ENCODE measurements around the gene C1QTNF8.

C1QTNF8 gene

GRCh38 chr16:1112506-1113184, 16.6 kb upstream of the C1QTNF8 start:
- no peaks in the 10 kb centered on the region for H4K20me1 ChIP-seq (ENCODE audit: insufficient read depth)
- H3K4me1 ChIP-seq (ENCODE audit: low read depth, poor library complexity, severe bottlenecking) = no peaks in the 10 kb centered on the region
- H3K27me3 ChIP-seq (ENCODE audit: insufficient read depth, low read depth) = peaks cover 92% of the 10 kb centered on the region
- H3K9ac ChIP-seq = no peak overlapping the region
- no peak overlapping the region for H3K4me3 ChIP-seq (IDR thresholded peaks at IDR 0.05; ENCODE audit: insufficient read depth, low read depth, low read length)
- no peaks in the 10 kb centered on the region for H3K79me2 ChIP-seq (ENCODE audit: insufficient read depth, low read depth)
- no peak overlapping the region for H3K27ac ChIP-seq
- H3K4me2 ChIP-seq = no peak overlapping the region
- no peaks in the 10 kb centered on the region for H3K36me3 ChIP-seq (ENCODE audit: insufficient read depth)
- no peak overlapping the region for H2AFZ ChIP-seq (ENCODE audit: low read depth)
- TF ChIP-seq, protein P1, sequence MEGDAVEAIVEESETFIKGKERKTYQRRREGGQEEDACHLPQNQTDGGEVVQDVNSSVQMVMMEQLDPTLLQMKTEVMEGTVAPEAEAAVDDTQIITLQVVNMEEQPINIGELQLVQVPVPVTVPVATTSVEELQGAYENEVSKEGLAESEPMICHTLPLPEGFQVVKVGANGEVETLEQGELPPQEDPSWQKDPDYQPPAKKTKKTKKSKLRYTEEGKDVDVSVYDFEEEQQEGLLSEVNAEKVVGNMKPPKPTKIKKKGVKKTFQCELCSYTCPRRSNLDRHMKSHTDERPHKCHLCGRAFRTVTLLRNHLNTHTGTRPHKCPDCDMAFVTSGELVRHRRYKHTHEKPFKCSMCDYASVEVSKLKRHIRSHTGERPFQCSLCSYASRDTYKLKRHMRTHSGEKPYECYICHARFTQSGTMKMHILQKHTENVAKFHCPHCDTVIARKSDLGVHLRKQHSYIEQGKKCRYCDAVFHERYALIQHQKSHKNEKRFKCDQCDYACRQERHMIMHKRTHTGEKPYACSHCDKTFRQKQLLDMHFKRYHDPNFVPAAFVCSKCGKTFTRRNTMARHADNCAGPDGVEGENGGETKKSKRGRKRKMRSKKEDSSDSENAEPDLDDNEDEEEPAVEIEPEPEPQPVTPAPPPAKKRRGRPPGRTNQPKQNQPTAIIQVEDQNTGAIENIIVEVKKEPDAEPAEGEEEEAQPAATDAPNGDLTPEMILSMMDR (conservative IDR thresholded peaks at IDR 0.05; ENCODE audit: low read depth, low read length) = no peak

DNA sequence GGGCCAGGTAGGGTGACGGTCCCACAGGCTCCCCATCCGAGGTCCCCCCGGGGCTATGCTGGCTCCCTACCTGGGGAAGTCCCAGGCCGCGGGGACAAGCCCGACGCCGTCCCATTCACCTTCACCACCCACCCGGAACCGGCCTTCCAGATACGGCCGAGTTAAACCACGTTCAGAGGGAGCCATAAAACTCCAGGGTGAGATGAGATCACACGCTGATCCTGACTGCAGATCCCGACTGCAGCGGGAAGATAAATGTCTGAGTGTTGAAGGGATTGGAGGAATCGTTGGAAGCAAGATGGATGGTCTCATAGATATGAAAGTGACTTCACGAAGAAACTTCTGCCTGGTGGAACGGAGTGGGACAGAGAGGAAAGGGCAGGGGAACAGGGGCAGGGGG, 13.6 kb upstream of the C1QTNF8 start:
- Histone ChIP-seq H3K27me3 (ENCODE audit: insufficient read depth, low read depth) (peaks cover 95% of the 10 kb centered on the region), H3K27ac (no peak overlapping the region), H3K4me2 (no peak overlapping the region), H3K4me1 (ENCODE audit: low read depth, poor library complexity, severe bottlenecking) (no peaks in the 10 kb centered on the region), H3K4me3 (IDR thresholded peaks at IDR 0.05; ENCODE audit: insufficient read depth, low read depth, low read length) (no peak overlapping the region), H3K9ac (no peak overlapping the region), H2AFZ (ENCODE audit: low read depth) (no peak overlapping the region), H4K20me1 (ENCODE audit: insufficient read depth) (no peaks in the 10 kb centered on the region), H3K36me3 (ENCODE audit: insufficient read depth) (no peaks in the 10 kb centered on the region), H3K79me2 (ENCODE audit: insufficient read depth, low read depth) (no peaks in the 10 kb centered on the region)
- TF ChIP-seq, protein P1 (conservative IDR thresholded peaks at IDR 0.05; ENCODE audit: low read depth, low read length) = no peak

GRCh38 chr16:1108299-1109252, 12.5 kb upstream of the C1QTNF8 start:
- Histone ChIP-seq H3K27ac (no peak overlapping the region), H3K9ac (no peak overlapping the region), H3K27me3 (ENCODE audit: insufficient read depth, low read depth) (peaks cover 98% of the 10 kb centered on the region), H3K4me1 (ENCODE audit: low read depth, poor library complexity, severe bottlenecking) (no peaks in the 10 kb centered on the region), H4K20me1 (ENCODE audit: insufficient read depth) (no peaks in the 10 kb centered on the region), H3K4me2 (no peak overlapping the region), H3K4me3 (IDR thresholded peaks at IDR 0.05; ENCODE audit: insufficient read depth, low read depth, low read length) (no peak overlapping the region), H3K36me3 (ENCODE audit: insufficient read depth) (no peaks in the 10 kb centered on the region), H3K79me2 (ENCODE audit: insufficient read depth, low read depth) (no peaks in the 10 kb centered on the region), H2AFZ (ENCODE audit: low read depth) (no peak overlapping the region)
- TF ChIP-seq, protein P1 (conservative IDR thresholded peaks at IDR 0.05; ENCODE audit: low read depth, low read length) = no peak

GRCh38 chr16:1107731-1108130, 11.7 kb upstream of the C1QTNF8 start:
- Histone ChIP-seq H2AFZ (ENCODE audit: low read depth) (no peak overlapping the region), H4K20me1 (ENCODE audit: insufficient read depth) (no peaks in the 10 kb centered on the region), H3K4me2 (no peak overlapping the region), H3K27ac (no peak overlapping the region), H3K36me3 (ENCODE audit: insufficient read depth) (no peaks in the 10 kb centered on the region), H3K27me3 (ENCODE audit: insufficient read depth, low read depth) (peaks cover 97% of the 10 kb centered on the region), H3K9ac (no peak overlapping the region), H3K79me2 (ENCODE audit: insufficient read depth, low read depth) (no peaks in the 10 kb centered on the region), H3K4me1 (ENCODE audit: low read depth, poor library complexity, severe bottlenecking) (no peaks in the 10 kb centered on the region), H3K4me3 (IDR thresholded peaks at IDR 0.05; ENCODE audit: insufficient read depth, low read depth, low read length) (no peak overlapping the region)
- TF ChIP-seq, protein P1 (conservative IDR thresholded peaks at IDR 0.05; ENCODE audit: low read depth, low read length) = no peak

Data from KMS-11 (cell line).